Tibial nerve (tissue), 3 donors: ENCODE measurements around the gene CSNK1A1L.

Source experiments
- POLR2A ChIP-seq, 2 donors: fragments of 450-650 bp; IDR thresholded peaks; one replicate each; pipeline ENCODE4 v1.6.1; 2017; ENCODE audit warnings: antibody characterized with exemption in 2 of 2, mild to moderate bottlenecking in 2 of 2, moderate library complexity in 2 of 2
- TF ChIP-seq, protein P1 (sequence below), 5 experiments: fragments of 200-600 bp in 3 of 5; fragments of 450-650 bp in 2 of 5; sonication (generic) in 3 of 5; IDR thresholded peaks; one replicate each; pipeline ENCODE4 v1.5.1; 2016 to 2019; ENCODE audit warnings: antibody characterized with exemption in 5 of 5, mild to moderate bottlenecking in 3 of 5, moderate library complexity in 2 of 5

GRCh38 chr13:37097076-37097475, 8.4 kb downstream of the CSNK1A1L start:
- no peak for TF ChIP-seq POLR2A (IDR thresholded peaks at IDR 0.05)
- TF ChIP-seq, protein P1, sequence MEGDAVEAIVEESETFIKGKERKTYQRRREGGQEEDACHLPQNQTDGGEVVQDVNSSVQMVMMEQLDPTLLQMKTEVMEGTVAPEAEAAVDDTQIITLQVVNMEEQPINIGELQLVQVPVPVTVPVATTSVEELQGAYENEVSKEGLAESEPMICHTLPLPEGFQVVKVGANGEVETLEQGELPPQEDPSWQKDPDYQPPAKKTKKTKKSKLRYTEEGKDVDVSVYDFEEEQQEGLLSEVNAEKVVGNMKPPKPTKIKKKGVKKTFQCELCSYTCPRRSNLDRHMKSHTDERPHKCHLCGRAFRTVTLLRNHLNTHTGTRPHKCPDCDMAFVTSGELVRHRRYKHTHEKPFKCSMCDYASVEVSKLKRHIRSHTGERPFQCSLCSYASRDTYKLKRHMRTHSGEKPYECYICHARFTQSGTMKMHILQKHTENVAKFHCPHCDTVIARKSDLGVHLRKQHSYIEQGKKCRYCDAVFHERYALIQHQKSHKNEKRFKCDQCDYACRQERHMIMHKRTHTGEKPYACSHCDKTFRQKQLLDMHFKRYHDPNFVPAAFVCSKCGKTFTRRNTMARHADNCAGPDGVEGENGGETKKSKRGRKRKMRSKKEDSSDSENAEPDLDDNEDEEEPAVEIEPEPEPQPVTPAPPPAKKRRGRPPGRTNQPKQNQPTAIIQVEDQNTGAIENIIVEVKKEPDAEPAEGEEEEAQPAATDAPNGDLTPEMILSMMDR (IDR thresholded peaks at IDR 0.05) = no peak
